ENCODE measurements around the gene PLSCR3.

PLSCR3 gene

GRCh38 chr17:7405350-7406234, 11.3 kb upstream of the PLSCR3 start:
- DNase-seq = no peak

DNA sequence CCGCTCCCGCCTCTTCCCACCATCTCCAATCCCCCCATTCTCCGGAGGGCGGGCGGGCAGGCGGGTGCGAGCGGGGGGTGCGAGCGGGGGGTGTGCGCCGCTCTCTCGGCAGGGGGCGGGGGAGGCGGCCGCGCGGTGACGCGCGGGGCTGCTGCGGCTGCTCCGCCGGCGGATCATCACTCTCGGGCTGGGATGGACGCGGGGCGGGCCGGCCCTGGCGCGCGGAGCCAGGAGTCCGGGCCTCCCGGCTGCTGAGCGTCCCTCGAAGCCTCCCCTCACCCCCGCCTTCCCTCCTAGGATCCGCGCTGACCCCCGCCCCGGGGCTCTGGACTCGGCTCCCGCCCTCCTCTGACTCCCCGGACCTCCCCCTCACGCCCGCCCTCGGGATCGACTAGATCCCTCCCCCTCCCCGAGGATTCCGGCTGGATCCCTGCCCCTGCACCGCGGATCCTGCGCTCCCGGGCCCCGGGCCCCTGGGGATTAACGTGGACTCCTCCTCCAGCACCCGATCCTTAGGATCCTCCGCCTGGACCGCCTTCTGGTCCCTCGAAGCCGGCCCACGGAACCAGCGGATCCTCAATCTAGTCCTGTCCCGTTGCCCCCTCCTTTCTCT, 10.5 kb upstream of the PLSCR3 start:
- no peak for DNase-seq

- DNase-seq = peak; percentile 85 to 95
Observed at GRCh38 chr17:7403977-7404736, 9.8 kb upstream of the PLSCR3 start, which contains the start of gene TMEM256. Gene TMEM256, minus strand, starts transcription at chr17:7404097. Its CDS starts 13 bp downstream, at chr17:7404084.

DNA sequence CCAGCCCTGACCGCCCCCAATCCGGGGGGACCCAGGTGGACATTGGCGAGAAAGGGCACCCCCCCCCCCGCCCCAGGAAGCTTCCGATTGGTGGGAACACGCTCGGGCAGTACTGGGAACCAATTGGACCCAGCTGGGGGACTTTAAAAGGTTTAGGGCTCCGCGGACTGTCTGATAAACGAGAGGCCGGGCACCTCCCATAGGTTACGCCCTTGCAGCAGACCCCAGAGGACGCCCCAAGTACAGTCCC, 9.3 kb upstream of the PLSCR3 start:
- DNase-seq = no peak

DNA sequence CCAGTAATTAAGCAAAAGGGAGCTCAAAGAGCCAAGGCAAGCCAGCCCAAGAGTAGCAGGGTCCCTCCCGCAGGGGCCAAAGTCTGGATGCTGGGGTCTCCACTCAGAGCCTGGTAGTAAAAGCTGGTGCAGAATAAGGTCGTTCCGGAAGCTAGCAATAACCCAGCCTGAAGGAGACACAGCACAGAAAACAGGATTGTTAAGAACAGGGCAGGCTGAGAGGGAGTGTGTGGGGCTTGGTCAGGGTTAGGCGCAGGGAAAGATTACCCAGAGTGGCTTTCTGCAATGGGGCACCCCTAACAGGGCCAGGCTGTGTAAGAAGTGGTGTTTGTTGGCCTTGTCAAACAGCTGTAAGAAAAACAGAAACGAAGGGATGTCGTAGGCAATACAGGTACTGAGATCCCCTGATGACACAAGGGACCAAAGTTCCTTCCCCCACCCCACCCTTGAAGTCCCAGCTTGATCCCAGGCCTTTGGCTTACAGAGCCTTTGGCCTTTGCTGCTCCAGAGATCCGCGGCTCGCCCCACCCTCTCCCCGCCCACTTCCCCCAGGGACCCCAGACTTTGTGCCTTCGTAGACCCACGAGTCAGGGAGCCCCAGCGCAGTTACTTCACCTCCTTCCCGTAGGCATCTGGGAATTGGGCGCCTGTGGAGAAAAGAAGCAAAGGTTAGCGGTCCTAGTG, 8.9 kb upstream of the PLSCR3 start:
- no peak for DNase-seq

GRCh38 chr17:7398612-7399011, 4.3 kb upstream of the PLSCR3 start:
- DNase-seq = no peak

- no peak for DNase-seq
Observed at GRCh38 chr17:7396147-7396546, 1.8 kb upstream of the PLSCR3 start.

DNA sequence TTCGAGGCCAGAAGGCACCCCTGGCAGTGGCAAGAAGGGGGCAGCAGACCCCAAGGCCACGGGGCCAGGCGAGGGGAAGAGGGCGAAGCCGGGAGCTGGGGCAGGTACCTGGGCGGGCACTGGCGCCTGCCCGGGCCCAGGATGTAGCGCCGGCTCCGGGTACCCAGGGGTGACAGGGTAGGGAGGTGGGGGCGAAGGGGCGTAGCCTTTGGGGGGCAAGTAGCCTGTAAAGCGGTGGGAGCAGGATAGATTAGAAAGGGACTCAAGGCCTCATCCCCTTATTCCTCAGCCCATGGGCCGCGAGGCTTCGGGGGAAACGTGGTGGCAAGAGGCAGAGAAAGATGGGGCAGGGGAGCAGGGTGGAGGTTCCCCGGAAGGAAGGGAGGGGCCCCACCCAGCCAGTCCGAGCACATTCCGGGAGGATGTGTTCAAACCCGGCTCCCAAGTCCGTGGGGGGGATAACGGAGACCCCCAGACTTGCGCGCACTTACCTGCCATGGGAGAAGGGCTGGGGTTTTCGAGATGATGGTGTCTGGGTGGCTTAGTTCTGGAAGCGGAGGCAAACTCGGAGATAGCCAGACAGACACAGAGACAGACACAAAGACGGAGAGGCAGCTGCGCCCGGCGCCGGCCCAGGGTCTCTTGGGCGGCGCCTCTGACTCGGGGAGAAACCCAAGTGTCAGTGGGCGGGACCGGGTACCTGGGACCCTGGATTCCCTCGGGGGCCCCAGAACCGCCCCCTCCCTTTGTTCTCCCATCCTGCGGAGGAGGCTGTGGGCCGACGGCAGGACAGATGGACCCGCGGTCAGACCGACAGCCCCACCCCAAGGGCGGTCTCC, 493 bp downstream of the PLSCR3 start:
- peak in 1 of 2 experiments; percentile 40 for DNase-seq

GRCh38 chr17:7392696-7393612, 1.4 kb downstream of the PLSCR3 start:
- DNase-seq = no peak

- DNase-seq = no peak
Observed at GRCh38 chr17:7391307-7391706, 3.0 kb downstream of the PLSCR3 start.

GRCh38 chr17:7389924-7390910, 4.1 kb downstream of the PLSCR3 start:
- DNase-seq = no peak

DNA sequence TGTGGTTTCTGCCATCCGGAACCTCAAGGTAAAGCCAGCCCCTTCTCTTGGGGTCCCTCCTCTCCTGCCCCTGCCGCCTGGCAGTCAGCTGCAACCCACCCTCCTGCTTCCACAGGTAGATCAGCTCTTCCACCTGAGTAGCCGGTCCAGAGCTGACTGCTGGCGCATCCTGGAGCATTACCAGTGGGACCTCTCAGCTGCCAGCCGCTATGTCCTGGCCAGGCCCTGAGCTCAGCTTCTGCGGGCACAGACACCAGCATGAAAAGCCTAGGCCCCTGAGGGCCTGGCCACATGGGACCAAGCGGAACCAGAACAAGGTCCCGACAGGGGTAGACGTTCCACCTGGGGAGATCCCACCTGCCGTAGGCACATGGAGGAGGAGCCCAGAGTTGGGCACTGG, 5.5 kb downstream of the PLSCR3 start:
- no peak for DNase-seq

DNA sequence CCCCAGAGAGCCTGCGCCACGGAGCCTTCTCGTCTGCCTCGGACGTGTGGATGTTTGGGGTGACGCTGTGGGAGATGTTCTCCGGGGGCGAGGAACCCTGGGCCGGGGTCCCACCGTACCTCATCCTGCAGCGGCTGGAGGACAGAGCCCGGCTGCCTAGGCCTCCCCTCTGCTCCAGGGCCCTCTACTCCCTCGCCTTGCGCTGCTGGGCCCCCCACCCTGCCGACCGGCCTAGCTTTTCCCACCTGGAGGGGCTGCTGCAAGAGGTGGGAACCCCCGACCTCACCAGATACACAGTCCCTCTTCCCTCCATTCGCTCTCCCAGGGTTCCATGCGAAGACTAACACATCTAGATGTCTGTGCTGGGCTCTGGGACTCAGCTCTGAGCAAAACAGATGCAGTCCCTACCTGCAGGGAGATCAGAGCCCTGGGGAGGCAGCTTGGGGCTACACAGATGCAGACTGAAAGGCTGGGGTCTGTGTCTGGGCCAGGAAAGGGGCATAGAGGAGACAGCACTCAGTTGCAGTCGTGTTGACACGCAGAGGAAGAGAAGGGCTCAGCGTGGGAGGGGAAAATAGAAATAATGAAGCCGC, 9.7 kb downstream of the PLSCR3 start:
- DNase-seq = no peak

DNA sequence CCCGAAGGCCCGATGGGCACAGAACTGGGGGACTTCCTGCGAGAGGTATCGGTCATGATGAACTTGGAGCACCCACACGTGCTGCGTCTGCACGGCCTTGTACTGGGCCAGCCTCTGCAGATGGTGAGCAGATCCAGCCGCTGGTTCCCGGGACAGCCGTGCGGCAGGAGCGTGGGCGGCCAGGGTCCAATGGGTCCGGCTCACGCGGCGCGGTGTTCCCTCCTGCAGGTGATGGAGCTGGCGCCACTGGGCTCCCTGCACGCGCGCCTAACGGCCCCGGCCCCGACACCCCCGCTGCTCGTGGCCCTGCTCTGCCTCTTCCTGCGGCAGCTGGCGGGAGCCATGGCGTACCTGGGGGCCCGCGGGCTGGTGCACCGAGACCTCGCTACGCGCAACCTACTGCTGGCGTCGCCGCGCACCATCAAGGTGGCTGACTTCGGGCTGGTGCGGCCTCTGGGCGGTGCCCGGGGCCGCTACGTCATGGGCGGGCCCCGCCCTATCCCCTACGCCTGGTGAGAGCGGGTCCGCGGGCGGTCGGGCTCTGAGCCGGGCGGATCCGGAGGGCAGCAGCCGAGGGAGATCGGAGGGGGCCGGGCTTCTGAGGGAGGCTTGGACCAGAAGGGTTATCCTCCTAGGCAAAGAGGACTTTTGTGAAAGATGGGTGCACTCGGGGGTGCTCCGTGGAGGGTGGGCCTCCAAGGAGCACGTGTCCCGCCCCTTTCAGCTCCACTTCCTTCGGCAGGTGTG, 10.4 kb downstream of the PLSCR3 start:
- peak; percentile 17 to 21 for DNase-seq

DNA sequence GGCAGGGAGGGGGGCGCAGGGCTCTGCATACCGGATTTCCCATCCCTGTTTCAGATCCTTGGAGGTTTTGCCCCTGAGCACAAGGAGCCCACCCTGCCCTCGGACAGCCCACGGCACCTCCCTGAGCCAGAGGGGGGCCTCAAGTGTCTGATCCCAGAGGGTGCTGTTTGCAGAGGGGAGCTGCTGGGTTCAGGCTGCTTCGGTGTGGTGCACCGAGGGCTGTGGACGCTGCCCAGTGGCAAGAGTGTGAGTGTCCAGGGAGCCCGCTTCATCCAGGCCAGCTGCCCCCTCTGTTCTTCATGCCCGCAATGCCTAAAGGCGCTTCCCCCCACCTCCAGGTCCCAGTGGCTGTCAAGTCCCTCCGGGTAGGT, 11.0 kb downstream of the PLSCR3 start:
- no peak for DNase-seq

GRCh38 chr17:7382901-7383300, 11.4 kb downstream of the PLSCR3 start:
- no peak for DNase-seq

GRCh38 chr17:7380855-7381683, 13.3 kb downstream of the PLSCR3 start, which contains the start of gene TNK1:
Gene TNK1, plus strand, starts transcription at chr17:7381089. Its CDS starts 1,838 bp downstream, at chr17:7382927.
- no peak for DNase-seq

GRCh38 chr17:7380321-7380720, 14.0 kb downstream of the PLSCR3 start:
- DNase-seq = no peak

Data from NCI-H187 (cell line).